NCI-H1417 (cell line): ENCODE data around the gene THRB.

ENCODE experiments used
- DNase-seq, 3 experiments: peaks; one replicate each; lab custom pipeline; 2025; lab: John Stamatoyannopoulos, UW

Gene THRB

GRCh38 chr3:24512564-24513197, 18.0 kb upstream of the THRB start:
- no peak for DNase-seq

GRCh38 chr3:24510030-24510648, 15.5 kb upstream of the THRB start:
- no peak for DNase-seq

GRCh38 chr3:24508423-24508839, 13.8 kb upstream of the THRB start:
- DNase-seq: no peak

- no peak for DNase-seq
Measured at GRCh38 chr3:24507776-24508422, 13.2 kb upstream of the THRB start.

DNA sequence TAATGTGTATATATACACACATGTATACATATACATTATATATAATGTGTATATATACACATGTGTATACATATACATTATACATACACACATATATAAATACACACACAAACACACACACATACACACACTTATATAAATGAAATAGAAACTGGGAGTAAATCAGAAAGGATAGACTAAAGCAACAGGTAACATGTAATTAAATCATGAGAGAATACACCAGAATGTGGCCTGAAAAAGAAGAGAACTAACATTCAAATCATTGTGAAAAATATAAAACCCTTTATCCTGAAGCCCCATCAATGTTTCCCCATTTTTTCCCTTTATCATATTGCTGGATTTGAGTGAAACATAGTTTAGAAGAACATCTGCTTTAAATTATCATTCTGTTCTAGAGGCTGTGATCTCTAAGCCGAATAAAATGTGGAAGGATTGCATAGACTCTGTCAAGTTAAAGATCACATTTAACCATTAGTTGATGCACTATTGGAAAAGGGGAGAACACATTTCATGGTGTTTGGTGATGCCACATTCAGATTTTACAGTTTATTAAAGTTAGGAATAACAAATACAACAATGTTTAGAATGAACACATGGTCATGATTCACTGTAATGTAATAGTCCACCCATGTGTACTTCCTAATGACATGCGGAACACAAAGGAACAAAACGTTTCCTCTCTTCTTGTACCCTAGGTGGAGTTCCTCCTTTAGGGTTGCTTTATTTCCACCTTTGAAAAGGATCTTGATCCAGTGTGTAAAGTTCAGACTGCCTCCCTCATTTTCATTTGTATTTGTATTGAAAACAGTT, 12.5 kb upstream of the THRB start:
- DNase-seq: no peak

DNA sequence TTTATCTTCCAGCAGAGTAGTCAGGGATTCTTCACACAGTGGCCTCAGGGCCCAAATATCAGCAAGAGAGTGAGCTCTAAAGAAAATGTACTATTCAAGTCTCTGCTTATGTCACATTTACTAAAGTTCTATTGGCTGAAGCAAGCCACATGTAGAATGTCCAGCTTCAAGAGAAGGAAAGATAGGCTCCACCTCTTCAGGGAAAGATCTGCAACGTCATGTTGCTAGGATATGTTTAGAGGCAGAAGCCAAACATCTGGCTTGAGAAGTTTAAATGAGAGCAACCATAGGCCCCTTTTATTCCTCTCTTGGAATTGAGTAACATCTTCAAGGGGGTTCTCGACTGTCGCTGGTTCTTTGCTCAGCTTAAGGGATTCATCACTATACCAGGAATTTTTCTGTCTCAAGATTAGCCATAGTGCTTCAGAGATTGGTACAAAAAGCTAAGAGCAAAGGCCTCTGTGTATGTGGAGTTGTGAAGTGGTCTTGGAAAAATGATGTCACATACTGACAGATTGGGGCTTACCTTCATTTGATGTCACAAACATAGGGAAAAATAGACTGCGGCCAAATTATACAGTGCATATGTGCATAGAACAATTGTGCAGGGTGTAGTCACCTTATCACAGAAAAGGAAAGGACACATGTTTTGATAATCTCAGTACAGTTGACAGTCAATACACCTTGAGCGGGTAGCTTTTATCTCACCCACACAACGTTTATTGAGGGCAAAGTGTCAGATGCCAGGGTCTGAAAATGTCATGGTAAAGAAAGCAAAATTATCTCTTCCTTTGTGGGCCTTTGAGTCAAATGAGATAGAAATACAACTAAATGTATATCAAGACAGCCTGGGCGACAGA, 11.3 kb upstream of the THRB start:
- DNase-seq: no peak

DNA sequence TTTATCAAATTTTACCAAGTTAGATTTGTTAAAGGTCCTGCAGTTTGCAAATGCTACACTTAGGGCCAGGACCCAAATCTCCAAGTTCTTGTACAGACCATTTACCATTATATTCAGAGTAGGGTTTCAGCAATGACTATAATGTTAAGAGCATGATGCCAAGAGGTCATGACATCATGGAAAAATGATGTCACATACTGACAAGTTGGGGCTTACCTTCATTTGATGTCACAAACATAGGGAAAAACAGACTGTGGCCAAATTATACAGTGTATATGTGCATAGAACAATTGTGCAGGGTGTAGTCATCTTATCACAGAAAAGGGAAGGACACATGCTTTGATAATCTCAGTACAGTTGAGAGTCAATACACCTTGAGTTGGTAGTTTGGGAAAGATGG, 10.1 kb upstream of the THRB start:
- no peak for DNase-seq

GRCh38 chr3:24503616-24504113, 9.0 kb upstream of the THRB start:
- DNase-seq: no peak

DNA sequence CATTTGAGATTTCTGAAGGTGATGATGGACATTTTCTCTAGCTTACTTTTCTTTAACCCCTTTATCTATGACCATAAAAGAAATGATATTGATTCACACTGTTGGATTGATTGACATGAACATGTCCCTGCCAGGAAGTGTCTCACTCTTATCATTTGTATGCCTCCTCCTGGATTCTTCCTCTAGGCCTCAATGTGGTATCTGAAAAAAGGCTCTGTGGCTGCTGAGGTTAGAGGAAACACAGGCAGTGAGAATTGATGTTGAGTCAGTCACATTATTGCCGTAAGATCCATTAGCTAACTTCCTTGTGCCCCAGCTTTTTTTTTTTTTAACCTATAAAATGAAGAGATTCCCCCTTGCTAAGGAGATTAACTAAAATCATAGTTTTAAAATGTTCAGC, 8.0 kb upstream of the THRB start:
- no peak for DNase-seq

DNA sequence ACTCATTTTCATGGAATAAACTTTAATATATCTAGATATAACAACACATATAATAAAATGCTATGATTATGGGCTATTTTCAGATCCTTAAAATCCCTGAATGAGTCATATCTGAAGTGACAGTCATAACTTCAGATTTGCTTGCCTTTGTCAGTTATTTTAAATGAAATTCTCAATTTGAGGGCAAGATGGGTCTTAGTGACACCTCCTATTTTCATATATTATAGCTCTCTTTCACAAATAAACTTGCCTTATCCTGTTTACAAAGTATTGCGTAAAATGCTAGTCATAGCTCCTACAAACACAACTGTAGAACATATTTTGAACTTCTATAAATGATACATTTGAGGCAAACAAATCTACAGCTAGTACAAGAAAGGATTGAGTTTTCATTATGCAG, 6.2 kb upstream of the THRB start:
- no peak for DNase-seq

- DNase-seq: no peak
Measured at GRCh38 chr3:24499991-24500390, 5.3 kb upstream of the THRB start.

DNA sequence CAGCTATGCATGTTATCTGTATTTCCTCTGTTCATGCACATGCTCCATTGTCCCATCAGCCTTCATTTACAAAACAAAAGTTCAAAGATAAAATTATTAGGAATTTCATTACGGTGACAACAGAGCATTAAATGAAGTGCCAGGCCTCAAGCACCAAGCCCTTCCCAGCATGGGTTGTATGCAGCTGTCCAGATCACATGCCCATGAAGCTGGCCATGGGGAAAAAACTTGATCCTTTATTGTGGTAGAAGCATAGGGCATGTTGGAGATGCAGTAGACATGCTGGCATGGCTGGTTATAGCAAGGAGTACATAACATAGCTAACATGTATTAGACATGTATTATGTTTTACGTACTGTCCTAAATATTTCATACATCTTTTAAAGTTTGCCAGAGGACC, 4.1 kb upstream of the THRB start:
- no peak for DNase-seq

DNA sequence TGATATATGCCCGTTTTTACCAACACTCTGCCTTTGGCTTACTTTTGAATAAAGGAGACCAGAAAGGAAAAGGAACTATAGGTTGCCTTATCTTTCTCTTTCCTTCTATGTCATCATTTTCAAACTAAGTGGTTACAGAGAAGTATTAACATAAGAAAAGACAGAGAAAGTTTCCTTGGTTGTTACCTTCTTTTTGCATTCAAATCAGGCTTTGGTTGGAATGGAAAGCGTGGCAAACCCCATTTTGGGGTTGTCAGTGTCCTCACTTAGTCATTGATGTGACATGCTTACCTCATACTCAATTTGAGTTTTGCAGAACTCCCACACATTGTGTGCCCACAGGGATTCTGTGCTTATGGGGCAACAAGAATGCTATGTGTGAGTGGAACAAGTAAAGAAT, 3.7 kb upstream of the THRB start:
- no peak for DNase-seq

DNA sequence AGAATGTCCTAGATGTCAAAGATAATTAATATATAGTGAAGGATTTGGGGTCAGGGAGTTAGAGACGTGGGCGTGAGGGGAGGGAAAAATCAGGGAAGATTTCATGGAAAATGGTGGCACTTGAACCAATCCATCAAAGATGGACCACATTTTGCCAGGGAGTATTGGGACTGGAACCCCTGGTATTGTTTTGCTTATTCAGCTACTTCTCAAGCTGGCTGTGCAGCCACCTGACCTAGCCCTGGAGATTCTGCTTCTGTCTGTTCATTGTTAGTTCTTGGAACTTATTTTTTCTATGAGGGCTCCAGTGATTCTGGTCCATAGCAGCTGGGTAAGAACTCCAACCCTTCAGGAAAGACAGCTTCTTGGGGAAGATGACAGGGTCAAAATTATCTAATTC, 3.3 kb upstream of the THRB start:
- DNase-seq: no peak

DNA sequence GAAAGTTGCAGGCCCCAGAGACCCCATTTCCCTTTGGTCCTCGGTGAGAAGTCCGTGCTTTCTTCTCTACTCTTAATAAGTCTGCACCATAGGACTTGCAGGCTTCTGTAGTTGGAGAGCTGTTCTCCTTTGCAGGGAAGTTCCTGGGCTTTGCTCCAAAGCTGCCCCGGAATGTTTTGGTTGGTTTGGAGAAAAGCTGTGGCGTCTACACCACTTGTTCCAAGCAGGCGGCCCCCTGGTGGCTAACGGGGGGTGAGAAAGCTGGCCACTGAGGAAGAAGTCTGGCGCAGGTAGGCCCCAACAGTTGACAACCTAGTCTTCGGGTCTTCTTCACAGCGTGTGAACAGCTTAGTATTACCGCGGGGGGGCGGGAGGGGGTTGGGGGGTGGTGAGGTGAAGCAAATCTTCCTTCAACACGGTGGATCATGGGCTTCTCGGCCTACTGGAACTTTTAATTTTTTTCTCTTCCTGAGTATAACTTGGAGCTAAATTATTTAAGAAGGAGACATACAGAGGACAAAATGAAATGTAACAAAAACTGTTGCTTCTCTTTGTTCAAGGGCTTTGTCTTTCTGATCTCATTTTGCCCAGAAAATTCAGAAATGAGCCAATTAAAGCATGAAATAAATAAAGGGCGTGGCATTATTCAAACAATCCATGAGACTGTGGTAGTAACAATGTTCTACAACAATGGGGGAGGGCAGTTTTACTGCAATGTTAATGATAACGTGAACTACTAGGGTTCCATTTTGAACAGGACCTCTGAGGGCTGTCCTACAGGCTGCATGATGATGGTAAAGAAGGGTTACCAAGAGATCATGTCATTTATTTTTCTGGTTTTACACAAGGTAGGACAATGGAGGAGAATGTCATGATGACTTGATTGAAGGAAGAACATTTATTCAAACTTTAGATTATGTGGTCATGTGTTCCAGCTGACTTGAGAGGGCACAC, 2.2 kb upstream of the THRB start:
- DNase-seq: no peak

- peak in 1 of 3 experiments; percentile 32 for DNase-seq
Measured at GRCh38 chr3:24495326-24495994, 810 bp upstream of the THRB start.

- DNase-seq: peak in 2 of 3 experiments; percentile 66 to 67
Measured at GRCh38 chr3:24493746-24494617, 668 bp downstream of the THRB start.

DNA sequence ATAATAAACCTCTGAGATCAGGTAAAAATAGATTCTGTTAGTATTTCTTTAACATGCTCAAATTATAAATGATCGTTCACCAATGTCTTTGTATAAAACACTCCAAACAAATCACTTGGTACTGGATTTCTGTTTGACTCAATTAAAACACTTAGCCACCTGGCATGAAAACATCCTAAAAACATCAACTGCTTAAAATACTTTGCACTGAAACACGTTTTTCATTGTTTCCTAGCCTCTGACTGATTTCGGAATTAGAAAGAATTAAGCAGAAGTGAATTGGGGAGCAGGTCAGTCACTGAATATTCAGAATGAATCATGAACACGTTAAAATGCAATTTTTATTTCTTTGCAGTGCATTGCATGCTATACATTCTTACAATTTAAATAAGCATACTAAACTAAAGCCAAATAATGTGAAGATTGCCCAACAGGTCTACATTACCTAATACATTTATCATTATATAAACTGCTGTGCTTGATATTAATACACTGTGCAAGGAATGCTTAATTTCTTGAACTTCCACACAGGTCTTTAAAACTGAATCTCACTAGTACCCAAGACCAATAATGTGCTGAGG, 1.6 kb downstream of the THRB start:
- DNase-seq: peak in 2 of 3 experiments; percentile 2 to 18
